NK-92 (cell line): ENCODE measurements around the gene TFAP2E.

Experiments used
- DNase-seq: peaks from one replicate; lab custom pipeline; 2025; ENCODE audit not compliant: unreplicated experiment; lab: John Stamatoyannopoulos, UW

Gene TFAP2E

GRCh38 chr1:35641233-35641866 is 68.2 kb downstream of the TFAP2E start, which contains the start of gene PSMB2:
TSS of gene PSMB2 (minus strand) at chr1:35641526. CDS start at chr1:35641432, 94 bp downstream.
- peak; percentile 71 for DNase-seq

- DNase-seq: no peak
Measured at GRCh38 chr1:35642471-35642955, 69.4 kb downstream of the TFAP2E start.

GRCh38 chr1:35644204-35644603 is 71.1 kb downstream of the TFAP2E start:
- no peak for DNase-seq
